HepG2 (cell line): ENCODE results near the gene DOLK. TPM values are rescaled to one million over a fixed set of nuclear protein-coding genes. Genes with fewer than 3 reads are reported as not detected.

Experiments
- ARID5B ChIP-seq: IDR thresholded peaks from 2 replicates; pipeline ENCODE4 v1.4.0; 2020; ENCODE audit warnings: mild to moderate bottlenecking, missing genetic modification reagents
- CEBPB ChIP-seq: IDR thresholded peaks from 2 replicates; pipeline ENCODE4 v1.6.1; 2011; ENCODE audit warnings: low read depth, low read length, improper control_type of control experiment, borderline replicate concordance
- FOXA3 ChIP-seq: IDR thresholded peaks from 2 replicates; pipeline ENCODE4 v1.6.1; 2016; ENCODE audit warnings: missing genetic modification reagents, missing compliant biosample characterization
- FUBP1 ChIP-seq: sonication (generic); formaldehyde crosslinking; IDR thresholded peaks from 2 replicates; pipeline ENCODE4 v1.5.1; 2020; ENCODE audit warnings: missing genetic modification reagents, mild to moderate bottlenecking, borderline replicate concordance
- ISX ChIP-seq: sonication (generic); formaldehyde crosslinking; conservative IDR thresholded peaks from 2 replicates; pipeline ENCODE4 v1.5.0; 2020; ENCODE audit warnings: missing genetic modification reagents
- JARID2 ChIP-seq: sonication (generic); formaldehyde crosslinking; IDR thresholded peaks from 2 replicates; pipeline ENCODE4 v1.8.1; 2023; ENCODE audit warnings: missing genetic modification reagents, inconsistent platforms; ENCODE audit not compliant: insufficient replicate concordance
- MATR3 ChIP-seq: sonication (generic); formaldehyde crosslinking; IDR thresholded peaks from 2 replicates; pipeline ENCODE4 v1.4.0; 2020; ENCODE audit warnings: missing genetic modification reagents
- MLLT10 ChIP-seq: sonication (generic); formaldehyde crosslinking; IDR thresholded peaks from 2 replicates; pipeline ENCODE4 v1.4.0; 2020; ENCODE audit warnings: missing genetic modification reagents
- NFE2 ChIP-seq: sonication (generic); formaldehyde crosslinking; IDR thresholded peaks from 2 replicates; pipeline ENCODE4 v1.4.0; 2020; ENCODE audit warnings: missing genetic modification reagents
- RELA ChIP-seq: sonication (generic); formaldehyde crosslinking; IDR thresholded peaks from 2 replicates; pipeline ENCODE4 v1.4.0; 2020; ENCODE audit warnings: missing genetic modification reagents
- SP5 ChIP-seq: IDR thresholded peaks from 2 replicates; pipeline ENCODE4 v1.6.1; 2016; ENCODE audit warnings: low read depth, borderline replicate concordance
- U2AF1 ChIP-seq: fragments of 200-400 bp; formaldehyde crosslinking; optimal IDR thresholded peaks from 2 replicates; pipeline ENCODE3; 2017; ENCODE audit warnings: mild to moderate bottlenecking, low read depth, low read length
- ZBTB7A ChIP-seq: sonication (generic); formaldehyde crosslinking; IDR thresholded peaks from 2 replicates; pipeline ENCODE4 v1.8.0; 2022; ENCODE audit warnings: mild to moderate bottlenecking, missing genetic modification reagents
- ZNF354B ChIP-seq: sonication (generic); formaldehyde crosslinking; IDR thresholded peaks from 2 replicates; pipeline ENCODE4 v1.8.0; 2022; ENCODE audit warnings: mild to moderate bottlenecking, missing genetic modification reagents
- ZNF569 ChIP-seq: sonication (generic); formaldehyde crosslinking; IDR thresholded peaks from 2 replicates; pipeline ENCODE4 v1.5.0; 2020; ENCODE audit warnings: mild to moderate bottlenecking, missing genetic modification reagents, moderate library complexity, borderline replicate concordance
- ZNF841 ChIP-seq: sonication (generic); formaldehyde crosslinking; IDR thresholded peaks from 2 replicates; pipeline ENCODE4 v1.8.1; 2023; ENCODE audit warnings: missing genetic modification reagents, borderline replicate concordance
- polyA plus RNA-seq, 8 experiments: library from polyadenylated mRNA; depleted of rRNA in 3 of 8; stranded (reverse) in 7 of 8; unstranded in 1 of 8; fragments of >200 nt; fragmentation: Illumina TruSeq in 4 of 8; extraction: Trizol in 4 of 8; gene quantifications; 2 replicates each; pipeline versions ENCODE4 v1.2.1 to v1.2.3, GENCODE V29; 2011 to 2016; ENCODE audit warnings: low read depth in 4 of 8, missing spikeins in 1 of 8, mixed read lengths in 1 of 8; ENCODE audit not compliant: insufficient read depth in 1 of 8
- total RNA-seq, 5 experiments: library from RNA; depleted of rRNA; stranded (reverse); fragments of >200 nt; fragmentation: Illumina TruSeq; extraction: Trizol; gene quantifications; 2 replicates each; pipeline ENCODE4 v1.2.3, GENCODE V29; 2016; ENCODE audit warnings: low read depth in 1 of 5
- TF ChIP-seq, protein P1 (sequence below): sonication (generic); formaldehyde crosslinking; IDR thresholded peaks from 2 replicates; pipeline ENCODE4 v1.4.0; 2020; ENCODE audit warnings: missing genetic modification reagents; ENCODE audit errors: not compliant biosample characterization
- TF ChIP-seq, protein P2 (sequence below): IDR thresholded peaks from 2 replicates; pipeline ENCODE4 v1.6.1; 2016; ENCODE audit warnings: missing genetic modification reagents, missing compliant biosample characterization
- TF ChIP-seq, protein P3 (sequence below): sonication (generic); formaldehyde crosslinking; IDR thresholded peaks from 2 replicates; pipeline ENCODE4 v1.8.1; 2022; ENCODE audit warnings: low read depth, mild to moderate bottlenecking, missing genetic modification reagents

DOLK gene
- total and polyA plus RNA-seq, 2 of the 13 experiments (the other 11 are each of a cell fraction or from before 2014, with no cell fraction given), result 15.4 to 18.7 TPM

DNA sequence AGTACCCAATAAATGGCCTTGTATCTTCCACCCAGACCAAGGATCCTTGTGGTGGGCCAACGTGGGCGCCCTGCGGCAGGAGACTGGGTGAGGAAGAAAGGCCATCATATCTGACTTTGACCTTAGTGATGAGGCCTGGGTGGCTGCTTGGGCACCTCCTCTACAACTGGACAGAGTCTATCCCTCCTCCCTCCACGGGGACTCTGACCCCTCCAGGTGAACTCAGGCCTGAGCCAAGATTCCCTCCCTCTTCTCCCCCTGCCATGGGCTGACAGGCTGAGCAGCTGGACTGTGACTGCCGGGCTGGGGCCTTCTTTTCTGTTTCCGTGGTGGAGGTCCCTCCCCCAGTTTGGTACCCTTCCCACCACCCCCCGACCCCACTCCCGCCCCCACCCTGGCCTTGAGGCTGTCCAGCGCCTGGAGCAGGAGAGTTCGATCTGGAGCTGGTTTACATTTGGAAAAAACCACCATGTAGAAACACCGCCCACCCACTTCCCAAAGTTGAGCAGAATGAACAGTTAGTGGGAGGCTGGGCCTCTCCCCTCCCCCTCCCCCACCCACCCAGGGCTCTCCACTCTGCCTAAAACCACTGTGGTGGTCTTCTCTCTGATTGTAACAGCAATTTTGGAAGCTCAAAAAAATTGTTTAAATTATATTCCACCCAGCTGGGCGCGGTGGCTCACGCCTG lies 27.9 kb downstream of the DOLK start (continued):
- TF ChIP-seq U2AF1 (no peak), ISX (no peak), JARID2 (CRISPR knock-in tag) (no peak), RELA (no peak), ZBTB7A (CRISPR knock-in tag) (no peak), FUBP1 (CRISPR knock-in tag) (no peak), ARID5B (CRISPR knock-in tag) (0 out of 2 replicates have a peak, but pooled peaks have one; percentile 20), SP5 (CRISPR knock-in tag) (peak; percentile 60; the same call in 1 of the 2 replicates), FOXA3 (CRISPR knock-in tag) (no peak), ZNF569 (CRISPR knock-in tag) (no peak), ZNF841 (no peak), MATR3 (CRISPR knock-in tag) (no peak), ZNF354B (no peak), CEBPB (no peak), MLLT10 (CRISPR knock-in tag) (no peak), NFE2 (CRISPR knock-in tag) (no peak)
- TF ChIP-seq, protein P1, sequence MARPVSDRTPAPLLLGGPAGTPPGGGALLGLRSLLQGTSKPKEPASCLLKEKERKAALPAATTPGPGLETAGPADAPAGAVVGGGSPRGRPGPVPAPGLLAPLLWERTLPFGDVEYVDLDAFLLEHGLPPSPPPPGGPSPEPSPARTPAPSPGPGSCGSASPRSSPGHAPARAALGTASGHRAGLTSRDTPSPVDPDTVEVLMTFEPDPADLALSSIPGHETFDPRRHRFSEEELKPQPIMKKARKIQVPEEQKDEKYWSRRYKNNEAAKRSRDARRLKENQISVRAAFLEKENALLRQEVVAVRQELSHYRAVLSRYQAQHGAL, result no peak
- TF ChIP-seq, protein P2, sequence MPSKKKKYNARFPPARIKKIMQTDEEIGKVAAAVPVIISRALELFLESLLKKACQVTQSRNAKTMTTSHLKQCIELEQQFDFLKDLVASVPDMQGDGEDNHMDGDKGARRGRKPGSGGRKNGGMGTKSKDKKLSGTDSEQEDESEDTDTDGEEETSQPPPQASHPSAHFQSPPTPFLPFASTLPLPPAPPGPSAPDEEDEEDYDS, result no peak
- TF ChIP-seq, protein P3, sequence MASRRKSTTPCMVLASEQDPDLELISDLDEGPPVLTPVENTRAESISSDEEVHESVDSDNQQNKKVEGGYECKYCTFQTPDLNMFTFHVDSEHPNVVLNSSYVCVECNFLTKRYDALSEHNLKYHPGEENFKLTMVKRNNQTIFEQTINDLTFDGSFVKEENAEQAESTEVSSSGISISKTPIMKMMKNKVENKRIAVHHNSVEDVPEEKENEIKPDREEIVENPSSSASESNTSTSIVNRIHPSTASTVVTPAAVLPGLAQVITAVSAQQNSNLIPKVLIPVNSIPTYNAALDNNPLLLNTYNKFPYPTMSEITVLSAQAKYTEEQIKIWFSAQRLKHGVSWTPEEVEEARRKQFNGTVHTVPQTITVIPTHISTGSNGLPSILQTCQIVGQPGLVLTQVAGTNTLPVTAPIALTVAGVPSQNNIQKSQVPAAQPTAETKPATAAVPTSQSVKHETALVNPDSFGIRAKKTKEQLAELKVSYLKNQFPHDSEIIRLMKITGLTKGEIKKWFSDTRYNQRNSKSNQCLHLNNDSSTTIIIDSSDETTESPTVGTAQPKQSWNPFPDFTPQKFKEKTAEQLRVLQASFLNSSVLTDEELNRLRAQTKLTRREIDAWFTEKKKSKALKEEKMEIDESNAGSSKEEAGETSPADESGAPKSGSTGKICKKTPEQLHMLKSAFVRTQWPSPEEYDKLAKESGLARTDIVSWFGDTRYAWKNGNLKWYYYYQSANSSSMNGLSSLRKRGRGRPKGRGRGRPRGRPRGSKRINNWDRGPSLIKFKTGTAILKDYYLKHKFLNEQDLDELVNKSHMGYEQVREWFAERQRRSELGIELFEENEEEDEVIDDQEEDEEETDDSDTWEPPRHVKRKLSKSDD, result no peak
